ENCODE measurements around the gene OR2AK2.

Gene OR2AK2

DNA sequence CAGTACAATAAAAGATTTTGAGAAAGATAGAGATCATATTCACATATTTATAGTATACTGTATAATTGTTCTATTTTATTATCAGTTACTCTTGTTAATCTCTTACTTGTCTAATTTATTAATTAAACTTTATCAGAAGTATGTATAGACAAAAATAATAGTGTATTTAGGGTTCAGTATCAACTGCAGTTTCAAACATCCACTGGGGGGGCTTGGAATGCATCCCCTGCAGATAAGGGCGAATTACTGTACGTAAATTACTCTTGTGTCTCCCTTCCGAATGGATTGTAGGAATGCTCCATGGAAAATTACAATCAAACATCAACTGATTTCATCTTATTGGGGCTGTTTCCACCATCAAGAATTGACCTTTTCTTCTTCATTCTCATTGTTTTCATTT is 16.5 kb upstream of the OR2AK2 start, which contains the start of gene OR2L8:
Gene OR2L8 (plus strand): TSS at position 301 of the 400 bp plus-strand sequence. CDS start 0 bp downstream, at position 301.
- H3K4me2 ChIP-seq (ENCODE audit: low read depth, low read length, poor library complexity, severe bottlenecking) = no peak within 1 kb of the TSS
- no peak within 1 kb of the TSS for H3K4me3 ChIP-seq (ENCODE audit: insufficient read depth, low read length, poor library complexity, severe bottlenecking)
- no peaks in the 10 kb centered on the region for H3K9me2 ChIP-seq (replicated peaks; ENCODE audit: insufficient read depth, low read length)
- no peaks in the 10 kb centered on the region for H4K20me1 ChIP-seq (ENCODE audit: low read depth, low read length)
- H3K9ac ChIP-seq (ENCODE audit: low read length) = no peak within 1 kb of the TSS
- H3K79me2 ChIP-seq (ENCODE audit: insufficient read depth, low read length) = no peaks in the 10 kb centered on the region
- no peaks in the 10 kb centered on the region for H3K27me3 ChIP-seq (ENCODE audit: low read length)
- no peak within 1 kb of the TSS for H2AFZ ChIP-seq (ENCODE audit: low read depth, low read length, severe bottlenecking)
- no peaks in the 10 kb centered on the region for H3K9me3 ChIP-seq (ENCODE audit: insufficient read depth, low read length)
- no peak for TF ChIP-seq EZH2phosphoT487 (conservative IDR thresholded peaks at IDR 0.05; ENCODE audit: low read length)
- no peak for TF ChIP-seq CTCF (IDR thresholded peaks at IDR 0.05; ENCODE audit: insufficient read depth, low read length, poor library complexity, severe bottlenecking)
- no peak within 1 kb of the TSS for H3K27ac ChIP-seq (ENCODE audit: low read depth, low read length)
- no peaks in the 10 kb centered on the region for H3F3A ChIP-seq (ENCODE audit: insufficient read depth)
- H3K36me3 ChIP-seq (ENCODE audit: low read length) = no peaks in the 10 kb centered on the region

DNA sequence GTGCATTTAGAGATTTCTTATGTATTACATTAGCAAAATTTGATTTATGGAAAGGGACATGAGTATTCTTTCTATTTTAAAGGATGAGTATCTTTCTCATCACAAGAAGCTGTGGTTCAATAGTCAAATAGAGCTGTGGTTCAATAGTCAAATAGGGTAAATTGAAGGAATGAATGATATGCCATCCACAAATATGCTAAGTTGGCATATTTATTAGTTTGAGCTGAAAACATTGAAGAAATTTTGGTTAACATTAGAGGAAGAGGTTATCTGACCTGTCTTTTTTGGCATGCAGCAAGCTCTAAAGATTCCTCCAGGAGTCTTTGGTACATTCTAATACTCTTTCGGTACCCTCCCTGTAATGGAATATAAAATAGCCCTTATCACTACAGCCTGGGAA is 11.6 kb upstream of the OR2AK2 start:
- H2AFZ ChIP-seq (ENCODE audit: low read depth, low read length, severe bottlenecking) = no peak overlapping the region
- no peaks in the 10 kb centered on the region for H3K9me3 ChIP-seq (ENCODE audit: insufficient read depth, low read length)
- H3F3A ChIP-seq (ENCODE audit: insufficient read depth) = no peaks in the 10 kb centered on the region
- no peak overlapping the region for H3K27ac ChIP-seq (ENCODE audit: low read depth, low read length)
- no peaks in the 10 kb centered on the region for H3K27me3 ChIP-seq (ENCODE audit: low read length)
- H3K9ac ChIP-seq (ENCODE audit: low read length) = no peak overlapping the region
- no peaks in the 10 kb centered on the region for H4K20me1 ChIP-seq (ENCODE audit: low read depth, low read length)
- no peaks in the 10 kb centered on the region for H3K79me2 ChIP-seq (ENCODE audit: insufficient read depth, low read length)
- no peak overlapping the region for H3K4me2 ChIP-seq (ENCODE audit: low read depth, low read length, poor library complexity, severe bottlenecking)
- H3K36me3 ChIP-seq (ENCODE audit: low read length) = no peaks in the 10 kb centered on the region
- no peaks in the 10 kb centered on the region for H3K9me2 ChIP-seq (replicated peaks; ENCODE audit: insufficient read depth, low read length)
- H3K4me3 ChIP-seq (ENCODE audit: insufficient read depth, low read length, poor library complexity, severe bottlenecking) = no peak overlapping the region
- TF ChIP-seq CTCF (IDR thresholded peaks at IDR 0.05; ENCODE audit: insufficient read depth, low read length, poor library complexity, severe bottlenecking) (no peak), EZH2phosphoT487 (conservative IDR thresholded peaks at IDR 0.05; ENCODE audit: low read length) (no peak)

DNA sequence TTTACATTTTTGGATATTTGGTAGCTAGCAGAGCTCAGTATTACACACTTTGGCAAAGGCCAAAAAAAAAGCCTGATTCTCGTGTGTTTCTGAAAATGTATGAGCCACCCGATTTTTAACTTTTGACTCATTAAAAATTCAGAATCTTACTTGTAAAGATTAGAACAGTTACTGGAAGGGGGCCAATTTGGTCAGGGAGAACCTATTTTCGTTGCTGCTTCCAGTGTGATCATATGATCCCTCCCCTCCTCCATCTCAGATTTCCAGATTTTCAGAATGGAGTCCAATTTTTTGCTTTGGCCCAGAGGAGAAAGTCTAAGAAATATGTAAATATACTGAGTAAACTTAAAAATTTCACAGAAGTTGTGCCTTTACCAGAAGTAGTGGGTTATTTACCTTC is 3.2 kb upstream of the OR2AK2 start:
- no peaks in the 10 kb centered on the region for H3K9me3 ChIP-seq (ENCODE audit: insufficient read depth, low read length)
- H3K4me3 ChIP-seq (ENCODE audit: insufficient read depth, low read length, poor library complexity, severe bottlenecking) = no peak overlapping the region
- no peaks in the 10 kb centered on the region for H3K27me3 ChIP-seq (ENCODE audit: low read length)
- H2AFZ ChIP-seq (ENCODE audit: low read depth, low read length, severe bottlenecking) = no peak overlapping the region
- H3K4me2 ChIP-seq (ENCODE audit: low read depth, low read length, poor library complexity, severe bottlenecking) = no peak overlapping the region
- H3K36me3 ChIP-seq (ENCODE audit: low read length) = no peaks in the 10 kb centered on the region
- no peak overlapping the region for H3K27ac ChIP-seq (ENCODE audit: low read depth, low read length)
- no peaks in the 10 kb centered on the region for H3F3A ChIP-seq (ENCODE audit: insufficient read depth)
- no peaks in the 10 kb centered on the region for H4K20me1 ChIP-seq (ENCODE audit: low read depth, low read length)
- no peaks in the 10 kb centered on the region for H3K79me2 ChIP-seq (ENCODE audit: insufficient read depth, low read length)
- no peak for TF ChIP-seq EZH2phosphoT487 (conservative IDR thresholded peaks at IDR 0.05; ENCODE audit: low read length)
- no peak for TF ChIP-seq CTCF (IDR thresholded peaks at IDR 0.05; ENCODE audit: insufficient read depth, low read length, poor library complexity, severe bottlenecking)
- no peaks in the 10 kb centered on the region for H3K9me2 ChIP-seq (replicated peaks; ENCODE audit: insufficient read depth, low read length)
- H3K9ac ChIP-seq (ENCODE audit: low read length) = no peak overlapping the region
